SH-SY5Y (cell line): ENCODE results near the gene TMCO4.

Experiments
- GATA2 ChIP-seq: IDR thresholded peaks from 2 replicates; pipeline ENCODE4 v1.6.1; 2011; ENCODE audit warnings: mild to moderate bottlenecking, low read depth, low read length
- GATA3 ChIP-seq: IDR thresholded peaks from 2 replicates; pipeline ENCODE4 v1.6.1; 2011; ENCODE audit warnings: low read depth, mild to moderate bottlenecking, low read length, moderate library complexity

DNA sequence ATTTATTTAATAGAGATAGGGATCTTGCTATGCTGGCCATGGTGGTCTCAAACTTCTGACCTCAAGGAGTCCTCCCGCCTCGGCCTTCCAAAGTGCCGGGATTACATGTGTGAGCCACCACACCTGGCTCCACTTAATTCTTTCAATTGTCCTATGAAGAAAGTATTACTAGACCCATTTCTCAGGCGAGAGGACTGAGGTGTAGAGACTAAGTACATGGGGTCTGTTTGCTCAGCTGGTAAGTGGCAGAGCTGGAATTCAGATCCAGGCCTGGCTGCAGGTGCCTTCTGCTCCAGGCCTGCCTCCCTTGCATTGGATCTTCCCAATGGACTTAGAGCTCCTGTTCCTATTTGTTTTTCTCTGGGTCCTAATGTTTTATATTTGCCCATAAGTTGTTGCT is 79.5 kb downstream of the TMCO4 start:
- TF ChIP-seq GATA2 (no peak), GATA3 (no peak)
